Measurements from ENCODE around the gene JAK1. TPM values are rescaled to one million over a fixed set of nuclear protein-coding genes. Genes with fewer than 3 reads are reported as not detected.
A peak's percentile ranks its signal among the peaks of the same experiment; 100 is the strongest.

JAK1 gene
- total RNA-seq, 6 experiments from 2014 or later = 48.0 to 71.6 (median 66.5) TPM

GRCh38 chr1:64839732-64840405 is 126.5 kb downstream of the JAK1 start:
- TF ChIP-seq POLR2A (IDR thresholded peaks at IDR 0.05) (no peak), CTCF (IDR thresholded peaks at IDR 0.05) (no peak)
- DNase-seq = no peak
- intact Hi-C loops (cut with DNase I) = no loop called here
- H3K27ac ChIP-seq = no peak overlapping the region
- peaks cover 0 to 84% (median 34%) of the 10 kb centered on the region in 4 donors for H3K36me3 ChIP-seq
- no peak overlapping the region for H3K4me3 ChIP-seq
- H3K4me1 ChIP-seq = no peaks in the 10 kb centered on the region
- H3K27me3 ChIP-seq = no peaks in the 10 kb centered on the region
- no peaks in the 10 kb centered on the region for H3K9me3 ChIP-seq
- WGBS (ENCODE audit: insufficient coverage, low coverage, low lambda C conversion rate, missing lambda C conversion rate) = 89% methylated on average over 14 of the region's 15 CpGs
- ATAC-seq = no peak

GRCh38 chr1:64839261-64839660 is 127.1 kb downstream of the JAK1 start:
- Histone ChIP-seq H3K27ac (no peak overlapping the region), H3K27me3 (no peaks in the 10 kb centered on the region), H3K9me3 (no peaks in the 10 kb centered on the region), H3K36me3 (peaks cover 0 to 84% (median 34%) of the 10 kb centered on the region in 4 donors), H3K4me3 (no peak overlapping the region), H3K4me1 (no peaks in the 10 kb centered on the region)
- whole genome bisulfite sequencing (ENCODE audit: insufficient coverage, low coverage, low lambda C conversion rate, missing lambda C conversion rate) = 88% methylated on average over 1 of the region's 5 CpGs
- TF ChIP-seq POLR2A (IDR thresholded peaks at IDR 0.05) (no peak), CTCF (IDR thresholded peaks at IDR 0.05) (no peak)
- DNase-seq (no peak), ATAC-seq (peak in 2 of 4 donors; percentile 16 to 19)
- intact Hi-C loops (cut with DNase I) = no loop called here

GRCh38 chr1:64838486-64838885 is 127.9 kb downstream of the JAK1 start:
- Histone ChIP-seq H3K9me3 (no peaks in the 10 kb centered on the region), H3K36me3 (peaks cover 0 to 84% (median 36%) of the 10 kb centered on the region in 4 donors), H3K4me1 (no peaks in the 10 kb centered on the region), H3K27me3 (no peaks in the 10 kb centered on the region), H3K27ac (no peak overlapping the region), H3K4me3 (no peak overlapping the region)
- no peak for TF ChIP-seq POLR2A (IDR thresholded peaks at IDR 0.05)
- intact Hi-C loops (cut with DNase I) = no loop called here
- 78% methylated on average over 7 of the region's 7 CpGs for WGBS (ENCODE audit: insufficient coverage, low coverage, low lambda C conversion rate, missing lambda C conversion rate)
- no peak for DNase-seq
- ATAC-seq = peak; percentile 20 to 62 (median 28)

- ATAC-seq = peak in 1 of 4 donors; percentile 28
- Histone ChIP-seq H3K4me3 (no peak overlapping the region), H3K27me3 (no peaks in the 10 kb centered on the region), H3K4me1 (no peaks in the 10 kb centered on the region), H3K27ac (no peak overlapping the region), H3K9me3 (no peaks in the 10 kb centered on the region), H3K36me3 (peaks cover 0 to 89% (median 37%) of the 10 kb centered on the region in 4 donors)
- no peak for TF ChIP-seq POLR2A (IDR thresholded peaks at IDR 0.05)
- no peak for TF ChIP-seq CTCF (IDR thresholded peaks at IDR 0.05)
- intact Hi-C loops (cut with DNase I) = no loop called here
- DNase-seq = no peak
- 87% methylated on average over 4 of the region's 8 CpGs for WGBS (ENCODE audit: insufficient coverage, low coverage, low lambda C conversion rate, missing lambda C conversion rate)
Observed at GRCh38 chr1:64836802-64837201, 129.5 kb downstream of the JAK1 start.

- intact Hi-C loops (cut with DNase I) = no loop called here
- no peak for ATAC-seq
- no peak overlapping the region for H3K27ac ChIP-seq
- no peaks in the 10 kb centered on the region for H3K27me3 ChIP-seq
- TF ChIP-seq POLR2A (IDR thresholded peaks at IDR 0.05) (no peak), CTCF (IDR thresholded peaks at IDR 0.05) (no peak)
- peaks cover 0 to 73% (median 24%) of the 10 kb centered on the region in 4 donors for H3K36me3 ChIP-seq
- H3K9me3 ChIP-seq = no peaks in the 10 kb centered on the region
- H3K4me3 ChIP-seq = no peak overlapping the region
- DNase-seq = no peak
- no peaks in the 10 kb centered on the region for H3K4me1 ChIP-seq
Observed at GRCh38 chr1:64834734-64835133, 131.6 kb downstream of the JAK1 start.
